NCI-H69 (cell line): ENCODE results near the gene NCOA4.
A peak's percentile ranks its signal among the peaks of the same experiment; 100 is the strongest.
"Not testable (repeated sequence)": the region's sequence is repeated elsewhere in the genome, so short reads cannot be mapped to it uniquely, and the experiment has no call there.

ENCODE experiments used
- DNase-seq: peaks from one replicate; lab custom pipeline; 2025; lab: John Stamatoyannopoulos, UW

Gene NCOA4

GRCh38 chr10:46030091-46030937 lies at the start of gene NCOA4:
Gene NCOA4, minus strand, starts transcription at chr10:46030623. Its CDS starts 13,943 bp downstream, at chr10:46016680.
- peak; percentile 93 for DNase-seq

GRCh38 chr10:46079831-46080585 lies 49.6 kb upstream of the NCOA4 start:
- DNase-seq, result no peak

GRCh38 chr10:46077731-46078413 lies 47.4 kb upstream of the NCOA4 start:
- DNase-seq, result no peak

GRCh38 chr10:46077141-46077554 lies 46.7 kb upstream of the NCOA4 start:
- DNase-seq, result no peak

- DNase-seq, result no peak
Observed at GRCh38 chr10:46075869-46076268, 45.4 kb upstream of the NCOA4 start.

GRCh38 chr10:46074196-46074946 lies 43.9 kb upstream of the NCOA4 start:
- DNase-seq, result no peak

GRCh38 chr10:46073564-46073963 lies 43.1 kb upstream of the NCOA4 start:
- DNase-seq, result no peak

GRCh38 chr10:46070749-46071148 lies 40.3 kb upstream of the NCOA4 start:
- no peak for DNase-seq

- no peak for DNase-seq
Observed at GRCh38 chr10:46069771-46070463, 39.5 kb upstream of the NCOA4 start.

- DNase-seq, result no peak
Observed at GRCh38 chr10:46068905-46069304, 38.5 kb upstream of the NCOA4 start.

GRCh38 chr10:46068117-46068516 lies 37.7 kb upstream of the NCOA4 start:
- no peak for DNase-seq

GRCh38 chr10:46064269-46064817 lies 33.9 kb upstream of the NCOA4 start:
- DNase-seq, result no peak

- no peak for DNase-seq
Observed at GRCh38 chr10:46062723-46063428, 32.5 kb upstream of the NCOA4 start.

- no peak for DNase-seq
Observed at GRCh38 chr10:46060706-46061105, 30.3 kb upstream of the NCOA4 start.

- not testable (repeated sequence) for DNase-seq
Observed at GRCh38 chr10:46057927-46058326, 27.5 kb upstream of the NCOA4 start.

GRCh38 chr10:46057038-46057437 lies 26.6 kb upstream of the NCOA4 start:
- no peak for DNase-seq

- peak; percentile 11 for DNase-seq
Observed at GRCh38 chr10:46055771-46056170, 25.3 kb upstream of the NCOA4 start.

GRCh38 chr10:46053534-46054434 lies 23.4 kb upstream of the NCOA4 start:
- DNase-seq, result no peak

GRCh38 chr10:46052791-46053375 lies 22.5 kb upstream of the NCOA4 start:
- DNase-seq, result no peak
